ENCODE results near the gene SPIN4.

GRCh38 chrX:63327788-63328187, 23.3 kb downstream of the SPIN4 start:
- TF ChIP-seq GATA2 (IDR thresholded peaks at IDR 0.05; ENCODE audit: low read depth, low read length): no peak
- TF ChIP-seq GATA3 (IDR thresholded peaks at IDR 0.05; ENCODE audit: low read depth, low read length): no peak

All from SH-SY5Y (cell line).